NT2/D1 (cell line): Measurements from ENCODE around the gene LRRK1.

ENCODE experiments used
- SUZ12 ChIP-seq: IDR thresholded peaks from 2 replicates; pipeline ENCODE4 v1.6.1; 2011; ENCODE audit not compliant: insufficient read length, insufficient read depth; ENCODE audit errors: extremely low read depth
- YY1 ChIP-seq: IDR thresholded peaks from 2 replicates; pipeline ENCODE4 v1.6.1; 2011; ENCODE audit not compliant: insufficient read length, insufficient read depth

DNA sequence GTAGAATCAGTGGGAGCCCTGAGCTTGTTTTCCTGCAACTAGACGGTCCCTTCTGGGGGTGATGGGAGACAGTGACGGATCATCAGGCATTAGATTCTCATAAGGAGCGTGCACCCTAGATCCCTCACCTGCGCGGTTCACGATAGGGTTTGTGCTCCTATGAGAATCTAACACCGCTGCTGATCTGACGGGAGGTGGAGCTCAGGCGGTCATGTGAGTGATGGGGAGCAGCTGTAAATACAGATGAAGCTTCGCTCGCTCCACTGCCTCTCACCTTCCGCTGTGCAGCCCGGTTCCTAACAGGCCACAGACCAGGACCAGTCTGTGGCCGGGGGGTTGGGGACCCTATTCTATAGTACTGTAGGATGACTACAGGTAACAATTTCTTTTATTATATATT is 178.0 kb downstream of the LRRK1 start:
- no peak for TF ChIP-seq YY1
- no peak for TF ChIP-seq SUZ12
